NT2/D1 (cell line): Measurements from ENCODE around the gene SF3B6.

Experiments
- SUZ12 ChIP-seq: IDR thresholded peaks from 2 replicates; pipeline ENCODE4 v1.6.1; 2011; ENCODE audit not compliant: insufficient read length, insufficient read depth; ENCODE audit errors: extremely low read depth
- YY1 ChIP-seq: IDR thresholded peaks from 2 replicates; pipeline ENCODE4 v1.6.1; 2011; ENCODE audit not compliant: insufficient read length, insufficient read depth
- ZNF274 ChIP-seq: IDR thresholded peaks from 2 replicates; pipeline ENCODE4 v1.6.1; 2011; ENCODE audit warnings: mild to moderate bottlenecking, low read depth, low read length

DNA sequence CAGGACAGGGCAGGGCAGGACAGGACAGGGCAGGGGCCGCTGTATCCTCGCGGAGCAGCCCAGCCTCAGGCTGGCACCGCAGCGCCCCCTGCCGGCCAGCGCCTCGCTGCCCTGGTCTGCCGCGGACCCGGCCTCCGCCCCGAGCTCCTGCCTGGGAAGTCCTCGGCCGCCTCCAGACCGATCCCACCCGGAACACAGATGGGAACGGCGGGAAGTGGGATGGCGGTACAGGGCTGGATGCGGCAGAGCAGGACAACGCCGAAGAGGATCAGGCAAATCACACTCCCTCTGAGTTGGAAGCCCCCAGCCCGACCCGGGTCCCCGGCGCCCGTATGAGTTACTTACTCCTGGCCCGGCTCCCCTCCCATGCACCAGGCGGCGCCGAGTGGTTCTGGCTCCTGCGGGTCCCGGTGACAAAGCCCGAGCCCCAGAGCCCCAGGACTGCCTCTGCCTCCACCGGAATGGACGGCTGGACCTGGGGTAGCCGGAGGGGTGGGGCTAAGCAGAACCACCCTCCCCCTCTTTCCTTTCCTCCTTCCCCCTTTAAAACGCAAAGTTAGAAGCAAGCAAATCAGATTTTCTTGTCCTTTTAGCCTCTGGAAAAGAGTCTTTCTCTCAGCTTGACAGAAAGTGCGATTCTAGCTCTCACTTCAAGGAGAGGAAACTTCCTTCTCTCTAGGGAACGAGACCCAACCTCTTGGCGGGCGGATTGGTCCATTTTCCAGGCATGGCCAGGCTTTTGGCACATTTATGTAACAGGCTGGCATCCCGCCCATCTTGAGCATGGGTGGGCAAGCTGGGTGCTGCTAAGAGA is 8.5 kb upstream of the SF3B6 start, which contains the start of gene TP53I3:
- no peak for TF ChIP-seq SUZ12
- no peak for TF ChIP-seq YY1
- TF ChIP-seq ZNF274, result no peak
